ENCODE measurements around the gene EAF1. TPM values are rescaled to one million over a fixed set of nuclear protein-coding genes. Genes with fewer than 3 reads are reported as not detected.

Gene EAF1
- total and polyA plus RNA-seq, 2 experiments from 2014 or later: 9.4 to 45.4 TPM

- TF ChIP-seq ETS1 (IDR thresholded peaks at IDR 0.05) (no peak), CREB1 (CRISPR knock-in tag; IDR thresholded peaks at IDR 0.05; ENCODE audit: low read depth) (no peak)
These were observed 1.7 kb downstream of the EAF1 start (continued) for GRCh38 chr3:15429080-15429479.

- Histone ChIP-seq H3K4me3 (no peak overlapping the region), H3K9me2 (ENCODE audit: insufficient read depth) (no peaks in the 10 kb centered on the region), H4K20me1 (replicated peaks; ENCODE audit: insufficient read depth) (peaks cover 14% of the 10 kb centered on the region), H2AFZ (no peak overlapping the region), H3K79me2 (replicated peaks; ENCODE audit: insufficient read depth) (peaks cover 62% of the 10 kb centered on the region), H3K4me2 (no peak overlapping the region), H3K27ac (ENCODE audit: low read depth) (no peak overlapping the region), H3K36me3 (ENCODE audit: insufficient read depth) (peaks cover 38% of the 10 kb centered on the region), H3K4me1 (ENCODE audit: insufficient read depth) (peaks cover 19% of the 10 kb centered on the region), H3F3A (replicated peaks; ENCODE audit: low read depth) (peaks cover 3% of the 10 kb centered on the region; the same call in 1 of the 2 replicates), H3K27me3 (ENCODE audit: insufficient read depth) (no peaks in the 10 kb centered on the region)
- ATAC-seq: no peak
- no peak overlapping the region for H3K27ac Mint-ChIP-seq
- H3K4me3 Mint-ChIP-seq: no peak overlapping the region
- peaks cover 8% of the 10 kb centered on the region for H3K27me3 Mint-ChIP-seq (ENCODE audit: insufficient read depth, low read depth, poor library complexity)
- H3K4me1 Mint-ChIP-seq: peaks cover 21% of the 10 kb centered on the region
- H3K36me3 Mint-ChIP-seq (ENCODE audit: low read depth): peaks cover 40% of the 10 kb centered on the region
- DNase-seq (ENCODE audit: low spot score): no peak
- H3K9me3 Mint-ChIP-seq: no peaks in the 10 kb centered on the region; the same call in 2 of the 3 replicates
- no peak for TF ChIP-seq POLR2AphosphoS5 (IDR thresholded peaks at IDR 0.05; ENCODE audit: low read depth)
- no peak for TF ChIP-seq EZH2 (IDR thresholded peaks at IDR 0.05; ENCODE audit: low read depth, unreplicated experiment)
- no peak for TF ChIP-seq CREB1 (CRISPR knock-in tag; IDR thresholded peaks at IDR 0.05; ENCODE audit: low read depth)
- no peak for TF ChIP-seq ZNF462 (CRISPR knock-in tag; IDR thresholded peaks at IDR 0.05)
- no peak for TF ChIP-seq ZNF331 (CRISPR knock-in tag; IDR thresholded peaks at IDR 0.05; ENCODE audit: low read depth)
- TF ChIP-seq JUNB (IDR thresholded peaks at IDR 0.05; ENCODE audit: unreplicated experiment): no peak
- TF ChIP-seq STAT1 (IDR thresholded peaks at IDR 0.05; ENCODE audit: unreplicated experiment): no peak
- TF ChIP-seq ZNF114 (CRISPR knock-in tag; IDR thresholded peaks at IDR 0.05): no peak
- no peak for TF ChIP-seq REST (IDR thresholded peaks at IDR 0.05; ENCODE audit: unreplicated experiment)
- no peak for TF ChIP-seq EZH2phosphoT487 (IDR thresholded peaks at IDR 0.05; ENCODE audit: unreplicated experiment)
- TF ChIP-seq CTCF (conservative IDR thresholded peaks at IDR 0.05; ENCODE audit: low read depth in 2 of 2): no peak
These were observed 3.2 kb downstream of the EAF1 start for GRCh38 chr3:15430624-15431023.
